IMR-90 (cell line): ENCODE data around the gene AJAP1. TPM values are rescaled to one million over a fixed set of nuclear protein-coding genes. Genes with fewer than 3 reads are reported as not detected.

ENCODE experiments used
- ATAC-seq: fragments of 200-7000 bp; cut with Tn5 transposase; 2 replicates; pipeline ENCODE4 v1.9.1; 2020; ENCODE audit warnings: low read depth, mild to moderate bottlenecking, moderate library complexity
- BruUV-seq: library from RNA; stranded (reverse); fragments of 400-500 nt; replicated peaks from 2 replicates; lab custom pipeline; 2021; lab: Mats Ljungman, UMichigan
- CTCF ChIA-PET: fragments of 300-600 bp; formaldehyde crosslinking; extraction: SDS; loops from one replicate; lab custom pipeline; 2021; ENCODE audit warnings: antibody characterized with exemption; lab: Yijun Ruan, JAX
- POLR2A ChIA-PET: fragments of 300-600 bp; sonication (Branson Sonifier 250); formaldehyde crosslinking; loops from one replicate; lab custom pipeline; 2022; ENCODE audit warnings: antibody characterized with exemption; ENCODE audit not compliant: unreplicated experiment; lab: Charles Lee
- DNase-seq: peaks from one replicate; pipeline ENCODE4 v3.0.0; 2013
- H2AFZ ChIP-seq: replicated peaks from 2 replicates; pipeline ENCODE3; 2013; ENCODE audit warnings: low read length, mild to moderate bottlenecking; ENCODE audit not compliant: poor library complexity
- H2AK5ac ChIP-seq: 2 replicates; pipeline ENCODE4 v1.6.1; 2013; ENCODE audit warnings: low read depth, low read length, inconsistent platforms
- H2AK9ac ChIP-seq: replicated peaks from 2 replicates; pipeline ENCODE3; 2013; ENCODE audit warnings: mild to moderate bottlenecking, low read depth, low read length, moderate library complexity; ENCODE audit not compliant: poor library complexity
- H2BK120ac ChIP-seq: 2 replicates; pipeline ENCODE4 v1.6.1; 2013; ENCODE audit warnings: low read depth, low read length, inconsistent platforms
- H2BK15ac ChIP-seq: 3 replicates; pipeline ENCODE4 v1.6.1; 2013; ENCODE audit warnings: low read depth, low read length, inconsistent platforms
- H2BK20ac ChIP-seq: 2 replicates; pipeline ENCODE4 v1.6.1; 2013; ENCODE audit warnings: low read depth, mild to moderate bottlenecking, inconsistent platforms, low read length, moderate library complexity
- H2BK5ac ChIP-seq: 2 replicates; pipeline ENCODE4 v1.6.1; 2013; ENCODE audit warnings: mild to moderate bottlenecking, low read depth, low read length, inconsistent platforms; ENCODE audit not compliant: poor library complexity, severe bottlenecking
- H3K14ac ChIP-seq: replicated peaks from 2 replicates; pipeline ENCODE4 v1.6.1; 2013; ENCODE audit warnings: low read depth, low read length, inconsistent platforms
- H3K18ac ChIP-seq: 2 replicates; pipeline ENCODE4 v1.6.1; 2013; ENCODE audit warnings: low read depth, low read length, control low read depth
- H3K23ac ChIP-seq: 2 replicates; pipeline ENCODE4 v1.6.1; 2013; ENCODE audit warnings: low read depth, low read length, inconsistent platforms
- H3K27ac ChIP-seq: 2 replicates; pipeline ENCODE4 v1.5.1; 2013; ENCODE audit warnings: mild to moderate bottlenecking, control low read depth, low read length; ENCODE audit not compliant: insufficient read depth
- H3K27me3 ChIP-seq: 2 replicates; pipeline ENCODE4 v1.6.1; 2013; ENCODE audit warnings: low read length; ENCODE audit not compliant: control insufficient read depth, insufficient read depth
- H3K36me3 ChIP-seq: 2 replicates; pipeline ENCODE4 v1.6.1; 2013; ENCODE audit warnings: low read length, mixed read lengths; ENCODE audit not compliant: control insufficient read depth, insufficient read depth
- H3K4ac ChIP-seq: 2 replicates; pipeline ENCODE4 v1.6.1; 2013; ENCODE audit warnings: low read depth, low read length, inconsistent platforms
- H3K4me1 ChIP-seq: 2 replicates; pipeline ENCODE4 v1.6.1; 2013; ENCODE audit warnings: low read length, mixed read lengths; ENCODE audit not compliant: control insufficient read depth, insufficient read depth
- H3K4me2 ChIP-seq: 2 replicates; pipeline ENCODE4 v1.6.1; 2013; ENCODE audit warnings: low read depth, mild to moderate bottlenecking, control low read depth, low read length, moderate library complexity
- H3K4me3 ChIP-seq: 2 replicates; pipeline ENCODE4 v1.5.1; 2013; ENCODE audit warnings: low read depth, mild to moderate bottlenecking, control low read depth, low read length, moderate library complexity; ENCODE audit not compliant: insufficient read depth
- H3K56ac ChIP-seq: 2 replicates; pipeline ENCODE4 v1.6.1; 2013; ENCODE audit warnings: low read length, inconsistent platforms; ENCODE audit not compliant: insufficient read depth; ENCODE audit errors: extremely low read depth
- H3K79me1 ChIP-seq, 2 experiments: 2 replicates each; pipeline ENCODE4 v1.6.1; 2013; ENCODE audit warnings: low read length in 2 of 2, inconsistent platforms in 1 of 2, low read depth in 1 of 2
- H3K9ac ChIP-seq: 2 replicates; pipeline ENCODE4 v1.6.1; 2013; ENCODE audit warnings: low read depth, low read length, control low read depth
- H3K9me1 ChIP-seq: 2 replicates; pipeline ENCODE4 v1.6.1; 2013; ENCODE audit warnings: low read length, inconsistent platforms; ENCODE audit not compliant: insufficient read depth
- H3K9me3 ChIP-seq: 2 replicates; pipeline ENCODE4 v1.6.1; 2013; ENCODE audit warnings: low read length; ENCODE audit not compliant: control insufficient read depth, insufficient read depth
- H4K20me1 ChIP-seq: 2 replicates; pipeline ENCODE4 v1.6.1; 2013; ENCODE audit warnings: low read length, inconsistent platforms; ENCODE audit not compliant: insufficient read depth
- H4K5ac ChIP-seq: 2 replicates; pipeline ENCODE4 v1.6.1; 2013; ENCODE audit warnings: mild to moderate bottlenecking, low read depth, low read length, control low read depth
- H4K8ac ChIP-seq, 2 experiments: 2 replicates each; pipeline ENCODE4 v1.6.1; 2013; ENCODE audit warnings: low read depth in 2 of 2, low read length in 2 of 2, control low read depth in 1 of 2, inconsistent platforms in 1 of 2
- H4K91ac ChIP-seq: 2 replicates; pipeline ENCODE4 v1.6.1; 2013; ENCODE audit warnings: low read depth, low read length, inconsistent platforms; ENCODE audit not compliant: insufficient read depth
- BHLHE40 ChIP-seq: fragments of 150-350 bp; IDR thresholded peaks from 2 replicates; pipeline ENCODE4 v1.6.1; 2016; ENCODE audit warnings: mild to moderate bottlenecking, low read depth, low read length
- CEBPB ChIP-seq: IDR thresholded peaks from 2 replicates; pipeline ENCODE4 v1.6.1; 2012; ENCODE audit warnings: low read depth, low read length, improper control_type of control experiment
- CHD1 ChIP-seq: IDR thresholded peaks from 2 replicates; pipeline ENCODE4 v1.6.1; 2012; ENCODE audit warnings: low read depth, low read length, improper control_type of control experiment
- FOS ChIP-seq: fragments of 150-350 bp; IDR thresholded peaks from 2 replicates; pipeline ENCODE4 v1.6.1; 2016; ENCODE audit warnings: low read depth, low read length
- MAFK ChIP-seq: IDR thresholded peaks from 2 replicates; pipeline ENCODE4 v1.6.1; 2012; ENCODE audit warnings: low read depth, low read length, improper control_type of control experiment
- MAZ ChIP-seq: IDR thresholded peaks from 2 replicates; pipeline ENCODE4 v1.6.1; 2012; ENCODE audit warnings: low read depth, mild to moderate bottlenecking, low read length, improper control_type of control experiment, moderate library complexity, borderline replicate concordance
- MXI1 ChIP-seq: IDR thresholded peaks from 2 replicates; pipeline ENCODE4 v1.6.1; 2012; ENCODE audit warnings: low read depth, mild to moderate bottlenecking, low read length, moderate library complexity, borderline replicate concordance
- NFE2L2 ChIP-seq: fragments of 150-350 bp; IDR thresholded peaks from 2 replicates; pipeline ENCODE4 v1.6.1; 2016; ENCODE audit warnings: low read depth, mild to moderate bottlenecking, low read length
- POLR2A ChIP-seq: IDR thresholded peaks from 2 replicates; pipeline ENCODE4 v1.6.1; 2012; ENCODE audit warnings: mild to moderate bottlenecking, low read depth, low read length
- RAD21 ChIP-seq: IDR thresholded peaks from 2 replicates; pipeline ENCODE4 v1.6.1; 2012; ENCODE audit warnings: low read length, improper control_type of control experiment
- RCOR1 ChIP-seq: IDR thresholded peaks from 2 replicates; pipeline ENCODE4 v1.6.1; 2012; ENCODE audit warnings: mild to moderate bottlenecking, low read length, improper control_type of control experiment; ENCODE audit not compliant: insufficient replicate concordance
- RFX5 ChIP-seq: IDR thresholded peaks from 2 replicates; pipeline ENCODE4 v1.8.0; 2012; ENCODE audit warnings: low read depth, mild to moderate bottlenecking, low read length, moderate library complexity
- SMC3 ChIP-seq: fragments of 150-350 bp; IDR thresholded peaks from 2 replicates; pipeline ENCODE4 v1.6.1; 2016; ENCODE audit warnings: low read depth, mild to moderate bottlenecking, antibody characterized with exemption, low read length, moderate library complexity
- WGBS, 2 experiments: methylation state at CpG; one replicate each; pipeline versions ENCODE4 v1.1.5 to v1.1.7; 2013; ENCODE audit warnings: missing lambda C conversion rate in 2 of 2; ENCODE audit not compliant: insufficient read length in 1 of 2; ENCODE audit errors: extremely low coverage in 2 of 2; 5-methylcytosine and 5-hydroxymethylcytosine counted together
- dilution Hi-C: fragments of 300-500 bp; cut with HindIII; formaldehyde crosslinking; loops from one replicate; pipeline ENCODE4 v1.14.3; 2018; ENCODE audit warnings: low sequenced_read_pairs; ENCODE audit not compliant: unreplicated experiment
- in situ Hi-C: fragments of 300-500 bp; cut with MboI; formaldehyde crosslinking; loops from 3 replicates; pipeline ENCODE4 v1.14.3; 2019; ENCODE audit warnings: low sequenced_read_pairs, inconsistent platforms, mixed read lengths
- intact Hi-C: fragments of 100-400 bp; cut with micrococcal nuclease; formaldehyde crosslinking; loops from 2 replicates; pipeline ENCODE4 v1.10.0; 2022
- polyA plus RNA-seq, 3 experiments: library from polyadenylated mRNA; depleted of rRNA; stranded (reverse); fragments of >200 nt; gene quantifications; 2 replicates each; pipeline ENCODE4 v1.2.3, GENCODE V29; 2012; ENCODE audit warnings: low replicate concordance in 1 of 3
- total RNA-seq: library from RNA; depleted of rRNA; stranded (reverse); fragments of >200 nt; gene quantifications from 2 replicates; pipeline ENCODE4 v1.2.3, GENCODE V29; 2012
- TF ChIP-seq, protein P1 (sequence below): conservative IDR thresholded peaks from 2 replicates; pipeline ENCODE4 v1.5.1; 2012; ENCODE audit warnings: mild to moderate bottlenecking, low read depth, low read length, improper control_type of control experiment
- TF ChIP-seq, protein P2 (sequence below): fragments of 150-350 bp; IDR thresholded peaks from 2 replicates; pipeline ENCODE4 v1.6.1; 2017; ENCODE audit warnings: mild to moderate bottlenecking, antibody characterized with exemption, low read length, low read depth
- TF ChIP-seq, protein P3 (sequence below): fragments of 150-350 bp; IDR thresholded peaks from 2 replicates; pipeline ENCODE4 v1.6.1; 2016; ENCODE audit warnings: low read depth, mild to moderate bottlenecking, low read length, moderate library complexity, borderline replicate concordance

AJAP1 gene
- total and polyA plus RNA-seq, 2 of the 4 experiments (the other 2 are of a cell fraction), result under 0.01 to 0.02 TPM

DNA sequence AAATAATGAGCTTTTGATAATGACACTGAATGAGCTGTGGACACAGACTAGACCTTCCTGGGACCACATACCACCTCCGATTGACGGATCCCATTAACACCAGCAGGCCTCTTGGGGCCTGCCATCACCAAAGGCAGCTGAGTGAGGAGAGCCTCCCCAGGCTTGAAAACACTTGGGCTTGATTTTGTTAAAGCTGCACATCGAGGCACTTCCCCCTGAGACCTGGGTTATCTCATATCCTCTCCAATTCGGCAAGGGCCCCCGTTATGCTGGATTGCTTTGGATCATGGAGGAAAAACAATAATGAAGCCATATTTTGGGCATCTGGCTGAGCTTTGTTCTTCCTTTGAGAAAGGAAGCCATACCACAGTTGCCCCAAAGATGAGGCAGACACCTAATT, 143.0 kb downstream of the AJAP1 start:
- Histone ChIP-seq H4K20me1 (no peaks in the 10 kb centered on the region), H3K9me3 (peaks cover 55% of the 10 kb centered on the region), H3K4ac (no peak overlapping the region), H4K5ac (no peak overlapping the region), H2BK15ac (no peak overlapping the region), H3K4me2 (no peak overlapping the region), H3K9me1 (no peaks in the 10 kb centered on the region), H4K91ac (no peak overlapping the region), H3K27me3 (no peaks in the 10 kb centered on the region), H3K56ac (no peak overlapping the region), H3K4me1 (no peaks in the 10 kb centered on the region), H3K14ac (no peak overlapping the region), H2BK120ac (no peak overlapping the region), H2AK9ac (no peak overlapping the region), H2AK5ac (no peak overlapping the region), H3K27ac (no peak overlapping the region), H3K36me3 (no peaks in the 10 kb centered on the region), H3K9ac (no peak overlapping the region), H3K79me1 (no peaks in the 10 kb centered on the region), H3K23ac (no peak overlapping the region), H3K18ac (no peak overlapping the region), H2BK5ac (no peak overlapping the region), H4K8ac (no peak overlapping the region), H2AFZ (no peak overlapping the region), H3K4me3 (no peak overlapping the region), H2BK20ac (no peak overlapping the region)
- no CpG with 5 or more reads among the region's 5 CpGs for WGBS, 2 experiments
- in situ Hi-C loops, result no loop called here
- no TSS peak for BruUV-seq
- dilution Hi-C loops, result no loop called here
- TF ChIP-seq RAD21 (no peak), MAFK (no peak), MXI1 (no peak), CHD1 (no peak), BHLHE40 (no peak), POLR2A (no peak), CEBPB (no peak), RCOR1 (no peak), MAZ (no peak), NFE2L2 (no peak), SMC3 (no peak), RFX5 (no peak), FOS (no peak)
- TF ChIP-seq, protein P1, sequence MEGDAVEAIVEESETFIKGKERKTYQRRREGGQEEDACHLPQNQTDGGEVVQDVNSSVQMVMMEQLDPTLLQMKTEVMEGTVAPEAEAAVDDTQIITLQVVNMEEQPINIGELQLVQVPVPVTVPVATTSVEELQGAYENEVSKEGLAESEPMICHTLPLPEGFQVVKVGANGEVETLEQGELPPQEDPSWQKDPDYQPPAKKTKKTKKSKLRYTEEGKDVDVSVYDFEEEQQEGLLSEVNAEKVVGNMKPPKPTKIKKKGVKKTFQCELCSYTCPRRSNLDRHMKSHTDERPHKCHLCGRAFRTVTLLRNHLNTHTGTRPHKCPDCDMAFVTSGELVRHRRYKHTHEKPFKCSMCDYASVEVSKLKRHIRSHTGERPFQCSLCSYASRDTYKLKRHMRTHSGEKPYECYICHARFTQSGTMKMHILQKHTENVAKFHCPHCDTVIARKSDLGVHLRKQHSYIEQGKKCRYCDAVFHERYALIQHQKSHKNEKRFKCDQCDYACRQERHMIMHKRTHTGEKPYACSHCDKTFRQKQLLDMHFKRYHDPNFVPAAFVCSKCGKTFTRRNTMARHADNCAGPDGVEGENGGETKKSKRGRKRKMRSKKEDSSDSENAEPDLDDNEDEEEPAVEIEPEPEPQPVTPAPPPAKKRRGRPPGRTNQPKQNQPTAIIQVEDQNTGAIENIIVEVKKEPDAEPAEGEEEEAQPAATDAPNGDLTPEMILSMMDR, result no peak
- TF ChIP-seq, protein P2, sequence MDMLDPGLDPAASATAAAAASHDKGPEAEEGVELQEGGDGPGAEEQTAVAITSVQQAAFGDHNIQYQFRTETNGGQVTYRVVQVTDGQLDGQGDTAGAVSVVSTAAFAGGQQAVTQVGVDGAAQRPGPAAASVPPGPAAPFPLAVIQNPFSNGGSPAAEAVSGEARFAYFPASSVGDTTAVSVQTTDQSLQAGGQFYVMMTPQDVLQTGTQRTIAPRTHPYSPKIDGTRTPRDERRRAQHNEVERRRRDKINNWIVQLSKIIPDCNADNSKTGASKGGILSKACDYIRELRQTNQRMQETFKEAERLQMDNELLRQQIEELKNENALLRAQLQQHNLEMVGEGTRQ, result no peak
- TF ChIP-seq, protein P3, sequence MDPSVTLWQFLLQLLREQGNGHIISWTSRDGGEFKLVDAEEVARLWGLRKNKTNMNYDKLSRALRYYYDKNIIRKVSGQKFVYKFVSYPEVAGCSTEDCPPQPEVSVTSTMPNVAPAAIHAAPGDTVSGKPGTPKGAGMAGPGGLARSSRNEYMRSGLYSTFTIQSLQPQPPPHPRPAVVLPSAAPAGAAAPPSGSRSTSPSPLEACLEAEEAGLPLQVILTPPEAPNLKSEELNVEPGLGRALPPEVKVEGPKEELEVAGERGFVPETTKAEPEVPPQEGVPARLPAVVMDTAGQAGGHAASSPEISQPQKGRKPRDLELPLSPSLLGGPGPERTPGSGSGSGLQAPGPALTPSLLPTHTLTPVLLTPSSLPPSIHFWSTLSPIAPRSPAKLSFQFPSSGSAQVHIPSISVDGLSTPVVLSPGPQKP, result no peak
- intact Hi-C loops, result no loop called here
- CTCF ChIA-PET, result no interaction called here
- ATAC-seq (no peak), DNase-seq (no peak)
- POLR2A ChIA-PET, result no interaction called here
